Endothelial cell (in vitro differentiated cells): ENCODE data around the gene CA6. TPM values are rescaled to one million over a fixed set of nuclear protein-coding genes. Genes with fewer than 3 reads are reported as not detected.
"Not testable (repeated sequence)": the region's sequence is repeated elsewhere in the genome, so short reads cannot be mapped to it uniquely, and the experiment has no call there.

Experiments used
- DNase-seq: peaks from one replicate; pipeline ENCODE4 v3.0.0; 2021; ENCODE audit warnings: low spot score
- H3K27ac Mint-ChIP-seq: one replicate; pipeline ENCODE4 v1.8.0; 2021; ENCODE audit warnings: mixed read lengths, inconsistent platforms; ENCODE audit not compliant: unreplicated experiment
- H3K27me3 Mint-ChIP-seq: one replicate; pipeline ENCODE4 v1.8.0; 2021; ENCODE audit warnings: mild to moderate bottlenecking, moderate library complexity, mixed read lengths, inconsistent platforms; ENCODE audit not compliant: unreplicated experiment
- H3K36me3 Mint-ChIP-seq: one replicate; pipeline ENCODE4 v1.8.0; 2021; ENCODE audit warnings: mild to moderate bottlenecking, low read depth, mixed read lengths, inconsistent platforms; ENCODE audit not compliant: unreplicated experiment
- H3K4me1 Mint-ChIP-seq: one replicate; pipeline ENCODE4 v1.8.0; 2021; ENCODE audit warnings: mild to moderate bottlenecking, mixed read lengths, inconsistent platforms; ENCODE audit not compliant: unreplicated experiment
- H3K4me3 Mint-ChIP-seq: one replicate; pipeline ENCODE4 v1.8.0; 2021; ENCODE audit warnings: mild to moderate bottlenecking, mixed read lengths, inconsistent platforms; ENCODE audit not compliant: unreplicated experiment
- H3K9me3 Mint-ChIP-seq: one replicate; pipeline ENCODE4 v1.8.0; 2021; ENCODE audit warnings: mixed read lengths, inconsistent platforms; ENCODE audit not compliant: unreplicated experiment
- CTCF ChIP-seq: fragments of 200-600 bp; sonication (generic); IDR thresholded peaks from one replicate; pipeline ENCODE4 v1.5.0; 2021; ENCODE audit warnings: antibody characterized with exemption; ENCODE audit not compliant: unreplicated experiment
- long read RNA-seq: library from polyadenylated mRNA; unstranded; transcript quantifications from one replicate; pipeline ENCODE4 v2.0.0, GENCODE V29; 2020; ENCODE audit not compliant: unreplicated experiment
- total RNA-seq: library from RNA; stranded (reverse); fragmentation: NEBNext Ultra II Directional; extraction: Animal tissue kit (Norgen Biotek cat#: 25700); gene quantifications from one replicate; pipeline ENCODE4 v1.2.1, GENCODE V29; 2021; ENCODE audit not compliant: unreplicated experiment

Gene CA6
- 2.5 TPM for total RNA-seq
- long read RNA-seq = 0 reads

- TF ChIP-seq CTCF = no peak
- no peak within 1 kb of the TSS for H3K4me3 Mint-ChIP-seq
- H3K4me1 Mint-ChIP-seq = peaks cover 58% of the 10 kb centered on the region
- H3K27ac Mint-ChIP-seq = peak within 1 kb of the TSS; percentile 83
- peaks cover 7% of the 10 kb centered on the region for H3K27me3 Mint-ChIP-seq
- no peak for DNase-seq
- H3K9me3 Mint-ChIP-seq = no peaks in the 10 kb centered on the region
- H3K36me3 Mint-ChIP-seq = no peaks in the 10 kb centered on the region
Measured at GRCh38 chr1:8945568-8945967, at the start of gene CA6. TSS of gene CA6 (plus strand) at chr1:8945868. CDS start at chr1:8945887, 19 bp downstream.

GRCh38 chr1:8896775-8897174 is 48.9 kb upstream of the CA6 start:
- H3K9me3 Mint-ChIP-seq, H3K27me3 Mint-ChIP-seq, H3K4me1 Mint-ChIP-seq, H3K27ac Mint-ChIP-seq, DNase-seq, H3K4me3 Mint-ChIP-seq, H3K36me3 Mint-ChIP-seq: not testable (repeated sequence)

- not testable (repeated sequence) for H3K4me1 Mint-ChIP-seq, DNase-seq, H3K9me3 Mint-ChIP-seq, H3K36me3 Mint-ChIP-seq, H3K27me3 Mint-ChIP-seq, H3K27ac Mint-ChIP-seq, H3K4me3 Mint-ChIP-seq
Measured at GRCh38 chr1:8897505-8897904, 48.2 kb upstream of the CA6 start.

- H3K27ac Mint-ChIP-seq, H3K9me3 Mint-ChIP-seq: not testable (repeated sequence)
Measured at GRCh38 chr1:8898418-8898817, 47.2 kb upstream of the CA6 start.

GRCh38 chr1:8899046-8899445 is 46.6 kb upstream of the CA6 start:
- DNase-seq = no peak
- Mint-ChIP-seq H3K36me3 (no peaks in the 10 kb centered on the region), H3K4me1 (no peaks in the 10 kb centered on the region), H3K4me3 (no peak overlapping the region), H3K27ac (no peak overlapping the region), H3K27me3 (peaks cover 3% of the 10 kb centered on the region), H3K9me3 (no peaks in the 10 kb centered on the region)
- no peak for TF ChIP-seq CTCF

More at GRCh38 chr1:8898418-8898817, 47.2 kb upstream of the CA6 start:
- H3K4me3 Mint-ChIP-seq, DNase-seq, H3K27me3 Mint-ChIP-seq, H3K4me1 Mint-ChIP-seq, H3K36me3 Mint-ChIP-seq: not testable (repeated sequence)

- H3K4me1 Mint-ChIP-seq, DNase-seq, H3K4me3 Mint-ChIP-seq, H3K27ac Mint-ChIP-seq, H3K27me3 Mint-ChIP-seq, H3K9me3 Mint-ChIP-seq, H3K36me3 Mint-ChIP-seq: not testable (repeated sequence)
Measured at GRCh38 chr1:8900684-8901083, 45.0 kb upstream of the CA6 start.

- Mint-ChIP-seq H3K27ac (no peak overlapping the region), H3K4me3 (no peak overlapping the region), H3K27me3 (peaks cover 3% of the 10 kb centered on the region), H3K36me3 (no peaks in the 10 kb centered on the region), H3K9me3 (no peaks in the 10 kb centered on the region), H3K4me1 (no peaks in the 10 kb centered on the region)
- no peak for DNase-seq
- TF ChIP-seq CTCF = no peak
Measured at GRCh38 chr1:8902765-8903164, 42.9 kb upstream of the CA6 start.
